Measurements from ENCODE around the gene MVB12A. TPM values are rescaled to one million over a fixed set of nuclear protein-coding genes. Genes with fewer than 3 reads are reported as not detected.

MVB12A gene
- total RNA-seq, 1 donor: 32.0 TPM

DNA sequence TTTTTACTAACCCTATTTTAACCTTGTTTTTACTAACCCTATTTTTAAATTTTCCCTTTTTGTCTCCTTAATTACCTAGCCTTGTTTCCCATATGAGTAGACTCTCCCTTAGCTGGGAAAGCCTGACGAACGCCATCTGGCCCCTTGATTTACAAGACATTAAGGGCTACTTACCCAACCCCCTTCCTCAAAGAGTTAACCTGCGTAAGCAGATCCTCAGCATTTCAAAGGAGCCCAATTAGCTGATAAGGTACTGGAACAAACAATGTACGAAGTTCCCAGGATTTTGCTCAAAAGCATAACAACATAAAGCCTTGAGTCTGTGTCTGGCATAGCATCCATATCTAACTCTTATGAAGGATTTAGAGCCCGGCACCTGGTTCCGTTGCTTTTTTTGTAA lies 4.7 kb upstream of the MVB12A start:
- DNase-seq (ENCODE audit: low read depth): peak; percentile 79
- H3K4me3 ChIP-seq (ENCODE audit: low read depth, low read length): no peak overlapping the region
- TF ChIP-seq, protein P1, sequence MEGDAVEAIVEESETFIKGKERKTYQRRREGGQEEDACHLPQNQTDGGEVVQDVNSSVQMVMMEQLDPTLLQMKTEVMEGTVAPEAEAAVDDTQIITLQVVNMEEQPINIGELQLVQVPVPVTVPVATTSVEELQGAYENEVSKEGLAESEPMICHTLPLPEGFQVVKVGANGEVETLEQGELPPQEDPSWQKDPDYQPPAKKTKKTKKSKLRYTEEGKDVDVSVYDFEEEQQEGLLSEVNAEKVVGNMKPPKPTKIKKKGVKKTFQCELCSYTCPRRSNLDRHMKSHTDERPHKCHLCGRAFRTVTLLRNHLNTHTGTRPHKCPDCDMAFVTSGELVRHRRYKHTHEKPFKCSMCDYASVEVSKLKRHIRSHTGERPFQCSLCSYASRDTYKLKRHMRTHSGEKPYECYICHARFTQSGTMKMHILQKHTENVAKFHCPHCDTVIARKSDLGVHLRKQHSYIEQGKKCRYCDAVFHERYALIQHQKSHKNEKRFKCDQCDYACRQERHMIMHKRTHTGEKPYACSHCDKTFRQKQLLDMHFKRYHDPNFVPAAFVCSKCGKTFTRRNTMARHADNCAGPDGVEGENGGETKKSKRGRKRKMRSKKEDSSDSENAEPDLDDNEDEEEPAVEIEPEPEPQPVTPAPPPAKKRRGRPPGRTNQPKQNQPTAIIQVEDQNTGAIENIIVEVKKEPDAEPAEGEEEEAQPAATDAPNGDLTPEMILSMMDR (IDR thresholded peaks at IDR 0.05; ENCODE audit: insufficient read depth, low read depth, low read length): no peak

DNA sequence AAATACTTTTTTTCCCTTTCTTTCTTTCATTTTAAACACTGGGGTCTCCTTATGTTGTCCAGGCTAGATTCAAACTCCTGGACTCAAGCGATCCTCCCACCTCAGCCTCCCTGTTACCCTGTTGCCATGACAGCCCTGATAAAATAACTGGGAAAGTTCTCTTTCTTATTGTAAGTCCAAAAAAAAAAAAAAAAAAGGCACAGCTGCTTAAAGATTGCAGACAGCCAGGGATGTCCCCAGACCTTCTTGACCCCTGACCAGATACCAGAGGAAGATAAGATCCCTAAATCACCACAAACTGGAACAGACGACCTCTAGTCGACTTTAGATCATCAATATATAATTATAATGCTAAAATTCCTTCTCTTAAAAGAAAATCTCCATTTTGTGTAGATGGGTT lies 1.1 kb upstream of the MVB12A start:
- DNase-seq (ENCODE audit: low read depth): peak; percentile 50
- peak overlapping the region; percentile 59 for H3K4me3 ChIP-seq (ENCODE audit: low read depth, low read length)
- TF ChIP-seq, protein P1 (IDR thresholded peaks at IDR 0.05; ENCODE audit: insufficient read depth, low read depth, low read length): no peak

DNA sequence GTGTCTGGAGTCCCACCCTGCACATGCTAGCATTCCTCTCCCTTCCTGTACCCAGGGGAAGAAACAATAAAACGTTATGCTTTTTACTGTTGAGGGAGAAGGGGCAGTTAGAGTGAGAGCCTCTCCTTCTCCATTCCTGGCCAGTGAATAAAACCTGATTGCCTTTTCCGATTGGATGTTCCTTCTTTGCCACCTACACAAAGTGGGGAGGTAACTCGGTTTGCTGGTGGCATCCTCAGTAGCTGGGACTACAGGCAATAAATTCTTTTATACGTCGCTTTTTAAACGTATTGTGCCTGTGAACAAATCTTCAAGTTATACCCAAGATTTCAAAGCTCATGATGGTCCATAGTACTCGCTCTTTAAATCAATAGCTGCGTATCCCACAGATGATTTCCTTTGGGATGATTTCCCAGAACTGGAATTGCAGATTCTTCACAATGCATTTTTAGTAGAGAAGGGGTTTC lies 660 bp upstream of the MVB12A start:
- H3K4me3 ChIP-seq (ENCODE audit: low read depth, low read length): peak overlapping the region; percentile 59
- TF ChIP-seq, protein P1 (IDR thresholded peaks at IDR 0.05; ENCODE audit: insufficient read depth, low read depth, low read length): no peak
- no peak for DNase-seq (ENCODE audit: low read depth)

DNA sequence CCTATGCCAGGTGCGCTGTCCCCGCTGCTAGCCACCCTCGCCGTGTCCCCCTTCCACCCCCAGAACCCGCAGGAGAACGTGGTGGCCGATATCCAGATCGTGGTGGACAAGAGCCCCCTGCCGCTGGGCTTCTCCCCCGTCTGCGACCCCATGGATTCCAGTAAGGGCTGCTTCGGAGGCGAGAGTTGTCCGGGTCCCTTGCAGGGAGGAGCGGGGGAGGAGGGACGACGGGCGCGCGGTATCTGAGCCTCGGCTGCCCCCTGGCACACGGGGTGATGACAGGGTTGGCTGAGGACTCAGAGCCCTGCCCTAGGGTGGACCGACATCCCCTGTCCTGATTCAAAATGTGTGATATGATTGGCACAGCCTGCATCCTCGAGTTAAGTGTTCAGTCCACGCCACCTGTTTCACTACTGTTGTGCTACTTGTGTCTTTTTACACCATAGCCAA lies 653 bp downstream of the MVB12A start:
- no peak for DNase-seq (ENCODE audit: low read depth)
- TF ChIP-seq, protein P1 (IDR thresholded peaks at IDR 0.05; ENCODE audit: insufficient read depth, low read depth, low read length): peak; percentile 28
- peak overlapping the region; percentile 85 for H3K4me3 ChIP-seq (ENCODE audit: low read depth, low read length)

DNA sequence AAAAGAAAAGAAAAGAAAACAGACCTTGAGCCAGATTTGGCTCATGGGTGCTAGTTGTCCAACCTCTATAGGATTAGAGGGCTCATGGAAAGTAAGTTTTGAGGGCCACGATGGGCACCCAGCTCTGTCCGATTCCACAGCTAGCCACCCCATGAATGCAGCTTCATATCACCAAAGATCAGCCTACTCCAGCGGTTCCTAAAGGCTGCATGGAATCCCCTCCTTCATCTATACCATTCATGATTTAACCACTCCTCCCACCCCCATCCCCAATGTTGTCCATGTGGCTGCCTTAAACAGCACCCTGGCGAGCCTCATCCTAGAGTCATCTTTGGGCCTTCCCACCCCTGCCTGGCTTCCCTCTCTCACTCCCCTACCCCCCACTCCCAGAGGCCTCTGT lies 2.1 kb downstream of the MVB12A start:
- no peak for DNase-seq (ENCODE audit: low read depth)
- no peak overlapping the region for H3K4me3 ChIP-seq (ENCODE audit: low read depth, low read length)
- TF ChIP-seq, protein P1 (IDR thresholded peaks at IDR 0.05; ENCODE audit: insufficient read depth, low read depth, low read length): no peak

DNA sequence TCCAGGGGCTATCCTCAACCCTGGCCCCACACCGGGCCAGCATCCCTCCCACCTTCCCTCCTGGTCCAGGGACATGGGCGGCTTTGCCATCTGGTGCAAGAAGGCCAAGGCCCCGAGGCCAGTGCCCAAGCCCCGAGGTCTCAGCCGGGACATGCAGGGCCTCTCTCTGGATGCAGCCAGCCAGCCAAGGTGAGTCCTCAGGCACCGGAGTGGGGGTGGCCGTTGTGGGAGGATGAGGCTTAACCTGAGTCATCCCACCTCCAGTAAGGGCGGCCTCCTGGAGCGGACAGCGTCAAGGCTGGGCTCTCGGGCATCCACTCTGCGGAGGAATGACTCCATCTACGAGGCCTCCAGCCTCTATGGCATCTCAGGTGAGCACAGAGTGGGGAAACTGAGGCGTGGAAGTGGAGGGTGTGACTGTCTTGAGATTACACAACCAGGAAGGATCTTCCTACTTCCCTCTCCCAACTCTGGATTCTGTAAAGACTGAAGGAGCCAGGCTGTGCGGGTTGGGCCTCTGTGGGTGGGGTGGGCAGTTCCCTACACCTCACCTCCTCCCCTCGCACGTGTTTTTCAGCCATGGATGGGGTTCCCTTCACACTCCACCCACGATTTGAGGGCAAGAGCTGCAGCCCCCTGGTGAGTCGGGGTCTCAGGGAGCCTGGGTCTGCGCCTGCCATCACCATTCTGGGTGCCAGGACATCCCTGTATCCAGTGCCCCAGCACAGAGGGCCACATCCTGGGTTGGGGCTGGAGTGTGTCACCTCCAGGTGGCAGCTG lies 3.8 kb downstream of the MVB12A start:
- no peak overlapping the region for H3K4me3 ChIP-seq (ENCODE audit: low read depth, low read length)
- no peak for DNase-seq (ENCODE audit: low read depth)
- TF ChIP-seq, protein P1 (IDR thresholded peaks at IDR 0.05; ENCODE audit: insufficient read depth, low read depth, low read length): no peak

Measured in fibroblast of villous mesenchyme (primary cell).